HepG2 (cell line): ENCODE measurements around the gene SMIM43. TPM values are rescaled to one million over a fixed set of nuclear protein-coding genes. Genes with fewer than 3 reads are reported as not detected.

Experiments used
- ATAC-seq: fragments of 200-7000 bp; cut with Tn5 transposase; 3 replicates; pipeline ENCODE4 v1.9.1; 2020; ENCODE audit warnings: mild to moderate bottlenecking, moderate library complexity
- BruUV-seq: library from RNA; stranded (reverse); fragments of 400-500 nt; replicated peaks from 2 replicates; lab custom pipeline; 2021; lab: Mats Ljungman, UMichigan
- CTCF ChIA-PET: fragments of 300-600 bp; formaldehyde crosslinking; extraction: SDS; loops from one replicate; lab custom pipeline; 2021; ENCODE audit warnings: low total read pairs, inconsistent platforms, low intra/inter-chr PET ratio; lab: Yijun Ruan, JAX
- POLR2A ChIA-PET: fragments of 350-600 bp; sonication (Branson Sonifier 250); formaldehyde crosslinking; loops from one replicate; lab custom pipeline; 2020; ENCODE audit warnings: antibody characterized with exemption, inconsistent platforms; lab: Yijun Ruan, JAX
- DNase-seq: peaks from one replicate; pipeline ENCODE4 v3.0.0-alpha.2; 2015; ENCODE audit warnings: low spot score
- FAIRE-seq: peaks from 3 replicates; lab custom pipeline; 2011; peaks lifted over from hg19 to GRCh38; lab: Jason Lieb, UNC
- H2AFZ ChIP-seq: one replicate; pipeline ENCODE4 v1.6.1; 2011; ENCODE audit warnings: low read length, inconsistent platforms
- H3K27ac ChIP-seq: fragments of 300-600 bp; 3 replicates; pipeline ENCODE4 v1.8.0; 2011; ENCODE audit warnings: mixed run types, mild to moderate bottlenecking, mixed read lengths, low read length, inconsistent platforms; ENCODE audit not compliant: insufficient read depth; ENCODE audit errors: extremely low read length
- H3K27me3 ChIP-seq, 2 experiments: fragments of 200-600 bp in 1 of 2; 2 replicates in 1 of 2; 3 replicates in 1 of 2; pipeline versions ENCODE4 v1.6.0 to v1.8.0; 2011; ENCODE audit warnings: low read length in 2 of 2, mild to moderate bottlenecking in 2 of 2, moderate library complexity in 2 of 2, inconsistent platforms in 1 of 2; ENCODE audit not compliant: insufficient read depth in 2 of 2, control insufficient read depth in 1 of 2
- H3K36me3 ChIP-seq, 2 experiments: fragments of 200-600 bp in 1 of 2; replicated peaks in 1 of 2; 2 replicates in 1 of 2; 3 replicates in 1 of 2; pipeline versions ENCODE4 v1.5.1 to v1.8.0; 2011; ENCODE audit warnings: low read length in 2 of 2, inconsistent platforms in 1 of 2; ENCODE audit not compliant: insufficient read depth in 2 of 2, control insufficient read depth in 1 of 2
- H3K4me1 ChIP-seq: 2 replicates; pipeline ENCODE4 v1.5.1; 2012; ENCODE audit warnings: low read length, inconsistent platforms; ENCODE audit not compliant: insufficient read depth
- H3K4me2 ChIP-seq: 2 replicates; pipeline ENCODE4 v1.6.0; 2011; ENCODE audit warnings: low read depth, low read length, inconsistent platforms
- H3K4me3 ChIP-seq, 3 experiments: fragments of 200-600 bp in 1 of 3; sonication (generic), shearing (Covaris generic) in 1 of 3; replicated peaks in 1 of 3; 2 replicates each; pipeline ENCODE4 v1.5.1; 2011 to 2016; ENCODE audit warnings: low read length in 3 of 3, inconsistent platforms in 2 of 3, low read depth in 2 of 3, mild to moderate bottlenecking in 2 of 3, control low read depth in 1 of 3, mixed read lengths in 1 of 3; ENCODE audit not compliant: insufficient read depth in 1 of 3
- H3K79me2 ChIP-seq: one replicate; pipeline ENCODE4 v1.6.1; 2011; ENCODE audit warnings: low read length, inconsistent platforms; ENCODE audit not compliant: insufficient read depth
- H3K9ac ChIP-seq: 2 replicates; pipeline ENCODE4 v1.6.0; 2011; ENCODE audit warnings: mild to moderate bottlenecking, low read depth, low read length, inconsistent platforms; ENCODE audit not compliant: insufficient read depth
- H3K9me3 ChIP-seq: 2 replicates; pipeline ENCODE4 v1.5.1; 2012; ENCODE audit warnings: mild to moderate bottlenecking, low read length
- H4K20me1 ChIP-seq: 2 replicates; pipeline ENCODE4 v1.6.0; 2011; ENCODE audit warnings: inconsistent platforms, mild to moderate bottlenecking, low read length, moderate library complexity; ENCODE audit not compliant: insufficient read depth
- ETV5 ChIP-seq: IDR thresholded peaks from 2 replicates; pipeline ENCODE4 v1.6.1; 2018; ENCODE audit warnings: missing biosample characterization, missing genetic modification reagents, inconsistent platforms, borderline replicate concordance
- RAD51 ChIP-seq: fragments of 450-650 bp; IDR thresholded peaks from 2 replicates; pipeline ENCODE4 v1.6.1; 2016; ENCODE audit warnings: borderline replicate concordance
- USF2 ChIP-seq, 2 experiments: sonication (generic) in 1 of 2; formaldehyde crosslinking in 1 of 2; IDR thresholded peaks; 2 replicates each; pipeline versions ENCODE4 v1.5.1 to v1.6.1; 2011 to 2020; ENCODE audit warnings: borderline replicate concordance in 1 of 2, low read depth in 1 of 2, low read length in 1 of 2, mild to moderate bottlenecking in 1 of 2, missing genetic modification reagents in 1 of 2, moderate library complexity in 1 of 2
- ZNF230 ChIP-seq: sonication (generic); formaldehyde crosslinking; IDR thresholded peaks from 2 replicates; pipeline ENCODE4 v1.4.0; 2020; ENCODE audit warnings: mild to moderate bottlenecking, missing genetic modification reagents
- WGBS: methylation state at CpG from one replicate; pipeline ENCODE4 v1.1.6; 2017; ENCODE audit warnings: low lambda C conversion rate; 5-methylcytosine and 5-hydroxymethylcytosine counted together
- in situ Hi-C: cut with HindIII; loops from 2 replicates; pipeline ENCODE4 v1.10.0; 2017; ENCODE audit warnings: low pct_unique_long_range_greater_than_20kb; ENCODE audit not compliant: extremely low pct_ligation_motif_present
- intact Hi-C: fragments of 100-400 bp; cut with micrococcal nuclease; formaldehyde crosslinking; loops from one replicate; pipeline ENCODE4 v1.10.0; 2022; ENCODE audit not compliant: unreplicated experiment
- polyA plus RNA-seq, 8 experiments: library from polyadenylated mRNA; depleted of rRNA in 3 of 8; stranded (reverse) in 7 of 8; unstranded in 1 of 8; fragments of >200 nt; fragmentation: Illumina TruSeq in 4 of 8; extraction: Trizol in 4 of 8; gene quantifications; 2 replicates each; pipeline versions ENCODE4 v1.2.1 to v1.2.3, GENCODE V29; 2011 to 2016; ENCODE audit warnings: low read depth in 4 of 8, missing spikeins in 1 of 8, mixed read lengths in 1 of 8; ENCODE audit not compliant: insufficient read depth in 1 of 8
- total RNA-seq, 5 experiments: library from RNA; depleted of rRNA; stranded (reverse); fragments of >200 nt; fragmentation: Illumina TruSeq; extraction: Trizol; gene quantifications; 2 replicates each; pipeline ENCODE4 v1.2.3, GENCODE V29; 2016; ENCODE audit warnings: low read depth in 1 of 5

Gene SMIM43
- total and polyA plus RNA-seq, 2 of the 13 experiments (the other 11 are each of a cell fraction or from before 2014, with no cell fraction given): not detected

DNA sequence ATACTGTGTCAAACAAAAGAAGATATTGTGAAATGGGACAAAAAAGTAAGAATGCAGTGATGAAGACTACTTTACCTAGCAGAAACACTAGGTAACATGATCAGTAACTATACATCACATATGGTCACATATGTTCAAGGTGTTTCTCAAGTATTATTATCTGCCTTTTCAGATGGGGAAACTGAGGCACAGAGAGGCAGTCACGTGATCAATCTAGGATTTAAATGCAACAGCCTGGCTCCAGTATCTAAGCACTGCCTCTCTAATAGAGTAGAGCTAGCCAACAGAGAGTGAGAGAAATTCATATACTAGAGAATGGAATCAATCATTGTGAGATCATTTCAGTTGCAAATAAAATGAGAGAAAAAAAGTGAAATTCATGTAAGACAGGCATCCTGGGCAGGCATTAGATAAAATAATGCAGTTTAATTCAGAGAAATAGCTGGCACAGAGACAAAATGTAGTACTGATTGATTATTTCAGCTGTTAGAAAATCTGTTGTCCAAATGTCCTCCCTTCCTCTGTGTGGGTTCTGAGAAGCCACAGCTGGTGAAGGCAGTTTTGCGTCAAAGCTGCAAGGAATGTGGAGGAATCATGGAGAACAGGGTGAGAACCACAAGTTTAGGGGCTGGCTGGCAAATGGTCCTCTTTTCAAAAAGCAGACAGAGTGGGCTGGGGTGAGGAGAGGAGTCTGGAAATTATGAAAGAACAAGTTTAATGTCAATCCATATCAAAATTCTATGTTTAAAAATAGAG lies 26.0 kb downstream of the SMIM43 start:
- CTCF ChIA-PET: no interaction called here
- in situ Hi-C loops: loop anchor here (5.0 to 10.0 kb wide), 2 partner anchors 272 to 364 kb away; no protein-coding TSS in a partner anchor

More for the DNA sequence above, 26.0 kb downstream of the SMIM43 start:
- POLR2A ChIA-PET: no interaction called here
- H2AFZ ChIP-seq: no peak overlapping the region
- no peaks in the 10 kb centered on the region for H4K20me1 ChIP-seq
- H3K36me3 ChIP-seq: no peaks in the 10 kb centered on the region
- no peak for ATAC-seq
- no peaks in the 10 kb centered on the region for H3K79me2 ChIP-seq
- H3K4me2 ChIP-seq: no peak overlapping the region
- H3K9ac ChIP-seq: no peak overlapping the region
- intact Hi-C loops: loop anchor here (10.0 kb wide), 1 partner anchor 544 kb away; no protein-coding TSS in a partner anchor
- H3K9me3 ChIP-seq: no peaks in the 10 kb centered on the region
- H3K27ac ChIP-seq: no peak overlapping the region
- no peak for FAIRE-seq
- H3K4me1 ChIP-seq: no peaks in the 10 kb centered on the region
- no peak for DNase-seq
- H3K4me3 ChIP-seq: no peak overlapping the region
- TF ChIP-seq ETV5 (CRISPR knock-in tag): no peak
- peak; percentile 34; the same call in 1 of the 2 replicates for TF ChIP-seq USF2 (IDR thresholded peaks at IDR 0.05; ENCODE audit: low read depth, low read length)
- TF ChIP-seq USF2 (CRISPR knock-in tag; IDR thresholded peaks at IDR 0.05; ENCODE audit: borderline replicate concordance): no peak
- no peak for TF ChIP-seq ZNF230 (CRISPR knock-in tag)
- peak; percentile 70 for TF ChIP-seq RAD51
- H3K27me3 ChIP-seq: no peaks in the 10 kb centered on the region; a peak in 1 of 5 replicates
- no TSS peak for BruUV-seq
- WGBS: 46% methylated on average over 2 of the region's 2 CpGs
